Stimulated activated CD4-positive, alpha-beta T cell treated with anti-CD3 and anti-CD28 coated beads, TNF-alpha, amount 100 ng/mL, for 1 hour (primary cell): ENCODE measurements around the gene NEUROG2.

ENCODE experiments used
- DNase-seq, 3 donors: peaks; one replicate each; pipeline ENCODE4 v3.0.0-alpha.2; 2020; ENCODE audit warnings: low read depth in 3 of 3, low spot score in 1 of 3

NEUROG2 gene

DNA sequence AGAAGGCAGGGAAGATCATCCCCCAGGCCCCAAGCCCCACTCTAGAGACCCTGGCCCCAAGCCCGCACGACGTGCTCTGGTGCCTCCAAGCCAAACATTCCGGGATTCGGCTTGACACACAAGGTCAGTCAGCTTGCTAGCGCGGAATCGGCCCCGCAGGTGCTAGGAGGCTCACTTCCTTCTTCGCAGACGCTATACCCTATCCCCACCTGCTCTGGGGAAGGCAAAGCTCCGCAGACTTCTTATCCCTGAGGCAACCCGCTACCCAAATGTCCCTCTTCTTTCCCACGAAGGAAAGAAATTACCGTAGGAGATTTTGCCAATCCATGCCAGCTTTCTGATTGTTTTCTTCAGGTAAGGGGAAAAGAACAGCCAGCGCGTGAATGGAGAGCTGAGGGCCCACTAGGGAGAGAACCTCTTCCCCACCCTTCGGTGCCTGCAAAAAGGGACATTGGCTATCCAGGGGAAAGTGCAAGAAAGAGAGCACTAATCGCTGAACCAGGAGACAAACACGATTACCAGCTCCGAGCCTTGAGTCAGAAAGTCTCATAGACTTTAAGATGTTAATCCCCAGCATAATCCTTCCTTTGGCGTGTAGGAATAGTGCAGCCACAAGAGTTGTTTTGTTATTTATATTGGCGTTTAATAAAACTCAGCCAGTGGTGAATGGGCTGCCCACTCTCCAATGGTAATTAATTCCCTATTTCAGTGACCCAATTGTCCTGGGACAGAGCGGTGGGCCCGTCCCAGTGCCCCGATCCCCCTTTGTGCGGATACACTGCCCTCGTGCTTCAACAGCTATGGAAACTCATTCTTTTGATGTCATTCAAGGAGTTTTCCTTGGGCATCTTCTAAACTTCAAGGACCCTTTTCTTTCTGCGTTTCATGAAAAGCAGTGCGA, 5.4 kb upstream of the NEUROG2 start:
- no peak for DNase-seq

DNA sequence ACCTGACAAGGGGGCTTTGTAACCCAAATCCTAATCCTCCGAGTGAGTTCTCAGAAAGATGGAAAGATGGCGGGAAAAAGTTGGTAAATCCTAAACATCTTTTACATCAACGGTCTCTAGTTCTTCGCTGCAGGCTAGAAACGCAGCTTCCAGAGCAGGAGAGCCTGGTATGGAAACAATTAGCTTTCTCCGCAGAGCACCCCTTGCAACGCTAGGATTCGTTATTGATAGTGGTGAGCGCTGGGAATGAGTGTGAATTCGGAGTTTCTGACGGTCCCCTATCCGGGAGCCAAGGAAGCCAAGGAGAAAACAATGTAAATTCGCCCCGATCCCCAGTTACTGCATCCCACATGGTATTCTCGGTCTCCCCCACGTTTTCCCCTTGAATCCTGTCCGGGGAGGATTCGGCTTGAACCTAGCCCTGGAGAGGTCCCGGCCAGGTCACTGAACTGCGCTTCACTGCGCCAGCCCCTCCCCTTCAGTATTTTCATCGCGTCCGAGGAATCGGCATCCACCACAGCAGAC, 4.7 kb upstream of the NEUROG2 start:
- DNase-seq = no peak

DNA sequence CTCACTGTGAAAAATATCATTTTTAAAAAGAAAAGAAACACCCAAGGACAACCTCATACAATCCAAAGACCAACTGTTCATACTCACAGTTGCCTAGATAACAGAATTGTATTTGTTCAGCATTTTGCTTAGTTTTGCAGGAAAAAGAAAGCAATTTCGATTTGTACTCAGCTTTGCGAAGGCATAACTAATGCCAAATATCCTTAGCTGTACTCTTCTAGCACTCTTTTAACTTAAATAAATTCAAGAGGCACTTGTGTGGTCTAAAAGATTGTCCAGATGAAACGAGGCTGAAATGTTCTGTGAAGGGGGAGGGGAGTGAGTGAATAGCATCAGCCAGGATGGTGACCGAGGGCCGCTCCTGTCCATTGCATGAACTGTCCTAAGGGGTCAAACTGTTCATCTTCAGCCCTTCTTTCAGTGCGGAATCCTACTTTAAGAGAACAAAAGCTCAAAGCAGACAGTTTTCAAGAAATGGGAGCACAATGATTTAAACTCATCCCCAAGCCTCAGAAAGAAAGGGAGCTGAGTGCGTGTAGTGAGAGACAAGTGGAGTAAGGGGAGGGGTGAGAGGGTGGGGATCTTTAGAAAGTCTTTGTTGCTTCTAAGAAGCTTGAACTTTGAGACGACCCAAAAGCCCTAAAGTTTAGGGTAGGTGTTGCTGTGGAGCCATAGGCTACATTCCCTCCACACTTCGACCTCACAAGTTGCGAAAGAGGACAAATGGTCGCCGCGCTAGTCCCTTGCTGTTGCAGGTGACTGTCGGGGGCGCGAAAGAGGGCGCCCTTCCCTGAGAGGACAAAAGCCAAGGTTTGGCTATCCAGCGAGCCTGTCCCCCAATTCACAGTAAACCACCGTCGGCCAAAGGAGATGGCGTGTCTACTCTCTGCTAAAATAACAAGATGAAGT, 4.0 kb upstream of the NEUROG2 start:
- no peak for DNase-seq

DNA sequence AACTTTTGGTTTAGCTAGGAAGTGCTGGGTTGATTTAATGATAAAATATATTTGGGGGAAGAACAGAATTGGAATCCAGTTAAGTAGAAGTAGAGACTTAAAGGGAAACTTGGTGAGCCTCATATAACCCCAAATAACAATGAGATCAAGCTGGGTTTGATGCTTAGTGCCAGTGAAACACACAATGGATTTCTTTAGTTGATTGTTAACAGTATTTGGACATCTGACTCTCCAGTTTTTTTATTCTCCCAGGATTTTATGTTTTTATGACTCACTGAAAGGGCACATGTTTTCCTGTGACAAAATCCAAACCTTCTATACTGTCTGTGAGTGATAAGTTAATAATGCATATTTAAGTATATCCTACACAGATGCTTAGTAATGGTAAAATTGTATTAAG, 2.7 kb upstream of the NEUROG2 start:
- DNase-seq = no peak

DNA sequence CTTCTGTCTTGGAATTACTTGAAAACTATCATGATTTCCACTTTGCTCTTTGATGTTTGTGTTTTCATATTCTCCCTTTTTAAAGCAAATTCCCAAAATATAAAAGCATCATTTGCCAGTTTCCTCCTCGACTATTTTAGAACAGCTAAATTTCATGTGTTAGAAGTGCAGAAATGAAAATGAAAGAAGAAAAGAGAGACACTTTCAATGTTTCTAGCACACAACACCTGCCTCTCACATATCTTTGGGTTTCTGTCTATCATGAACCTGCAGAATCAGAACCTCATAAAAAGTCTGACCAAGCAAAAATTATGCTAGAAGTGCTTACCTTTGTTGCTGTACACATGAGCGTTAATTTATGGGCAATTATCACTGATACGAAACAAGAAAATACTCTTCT, 1.9 kb upstream of the NEUROG2 start:
- DNase-seq = no peak

DNA sequence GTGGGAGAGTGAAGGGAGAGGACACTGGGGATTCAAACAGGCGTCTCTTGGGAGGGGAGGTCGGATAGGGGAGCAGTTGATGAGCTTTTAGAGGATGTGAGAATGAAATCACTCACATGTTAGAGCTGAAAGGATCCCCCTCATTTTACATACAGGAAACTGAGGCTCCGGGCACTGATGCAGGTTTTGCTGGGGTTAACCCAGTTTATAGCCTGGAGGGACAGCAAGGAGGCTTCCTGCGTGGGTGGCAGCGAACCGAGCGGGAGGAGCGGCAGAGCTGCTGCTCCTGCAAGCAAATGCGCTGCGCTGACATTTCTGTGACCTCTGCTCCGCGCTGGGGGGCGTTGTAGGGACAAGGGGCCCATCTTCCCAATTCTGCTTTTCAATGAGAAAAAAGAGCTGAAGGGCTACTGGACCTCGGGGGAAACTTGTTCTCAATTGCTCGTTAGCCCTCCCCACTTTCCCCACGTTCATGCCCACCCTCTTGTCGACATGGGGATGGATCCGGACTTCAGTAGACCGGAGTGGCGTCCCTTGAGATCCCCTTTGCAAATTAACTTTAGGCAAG, 1.2 kb upstream of the NEUROG2 start:
- DNase-seq = no peak

DNA sequence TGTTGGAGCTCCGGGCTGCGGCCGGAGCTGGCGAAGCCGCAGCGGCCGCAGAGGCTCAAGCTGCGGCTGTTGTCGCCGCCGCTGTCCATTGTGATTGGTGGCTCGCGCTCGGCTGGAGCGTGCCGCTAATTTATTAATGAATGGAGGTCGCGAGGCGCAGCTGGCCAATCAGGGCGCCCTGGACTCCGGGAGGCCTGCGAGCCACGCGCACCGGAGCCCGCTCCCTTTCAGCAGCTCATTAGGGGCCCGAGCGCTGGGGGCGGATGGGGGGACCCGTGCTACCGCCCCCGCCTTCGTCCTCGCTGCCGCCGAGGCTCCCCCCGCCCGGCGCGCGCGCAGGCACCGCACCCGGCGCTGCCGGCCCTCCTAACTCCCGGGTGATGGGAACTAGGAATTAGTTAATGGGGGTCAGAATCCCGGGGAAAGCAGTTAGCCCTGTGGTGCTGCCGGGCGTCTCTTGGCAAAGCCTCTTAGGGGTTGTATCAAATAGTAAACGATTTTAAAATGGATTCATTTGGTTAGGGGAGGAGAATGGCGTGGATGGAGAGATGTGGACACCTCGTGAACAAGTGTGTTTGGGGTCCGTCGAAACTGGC, 589 bp upstream of the NEUROG2 start:
- no peak for DNase-seq

DNA sequence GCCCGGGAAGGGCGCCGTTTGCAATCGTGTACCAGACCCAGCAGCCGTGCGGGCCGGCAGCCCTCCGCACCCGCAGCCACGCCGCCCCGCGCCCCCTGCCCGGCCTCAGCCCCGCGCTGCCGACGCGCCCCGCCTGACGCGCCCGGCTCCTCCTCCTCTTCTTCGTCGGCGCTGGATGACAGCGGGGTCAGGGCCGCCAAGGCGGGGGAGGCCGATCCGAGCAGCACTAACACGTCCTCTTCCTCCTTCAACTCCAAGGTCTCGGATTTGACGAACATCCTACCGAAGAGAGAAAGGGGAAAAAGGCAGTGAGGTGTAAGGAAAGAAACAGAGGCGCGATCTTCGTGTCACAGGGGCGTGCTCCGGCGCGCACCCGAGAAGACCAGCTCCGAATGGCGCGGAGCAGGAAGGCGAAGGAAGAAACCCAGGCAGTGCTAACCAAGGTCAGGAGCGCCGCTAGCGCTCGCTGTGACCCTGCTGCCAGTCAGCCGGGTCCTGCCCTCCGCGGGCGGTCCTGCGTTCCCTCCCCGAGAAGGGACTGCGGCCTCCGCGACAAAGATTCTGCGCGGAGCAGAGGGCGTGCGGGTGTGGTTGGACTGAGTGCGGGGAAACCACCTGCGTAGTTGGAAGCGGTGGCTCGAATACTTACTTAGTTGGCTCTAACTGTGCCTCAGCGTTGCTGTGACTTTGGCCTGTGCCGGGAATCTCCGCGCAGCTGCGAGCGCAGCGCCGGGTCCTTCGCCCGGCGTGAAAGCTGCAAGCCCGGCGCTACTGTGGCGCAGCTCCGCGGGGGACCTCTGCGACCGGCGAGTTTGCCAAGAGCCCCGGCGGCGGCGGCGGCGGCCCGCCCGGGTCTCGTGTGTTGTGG, 548 bp downstream of the NEUROG2 start:
- DNase-seq = no peak

DNA sequence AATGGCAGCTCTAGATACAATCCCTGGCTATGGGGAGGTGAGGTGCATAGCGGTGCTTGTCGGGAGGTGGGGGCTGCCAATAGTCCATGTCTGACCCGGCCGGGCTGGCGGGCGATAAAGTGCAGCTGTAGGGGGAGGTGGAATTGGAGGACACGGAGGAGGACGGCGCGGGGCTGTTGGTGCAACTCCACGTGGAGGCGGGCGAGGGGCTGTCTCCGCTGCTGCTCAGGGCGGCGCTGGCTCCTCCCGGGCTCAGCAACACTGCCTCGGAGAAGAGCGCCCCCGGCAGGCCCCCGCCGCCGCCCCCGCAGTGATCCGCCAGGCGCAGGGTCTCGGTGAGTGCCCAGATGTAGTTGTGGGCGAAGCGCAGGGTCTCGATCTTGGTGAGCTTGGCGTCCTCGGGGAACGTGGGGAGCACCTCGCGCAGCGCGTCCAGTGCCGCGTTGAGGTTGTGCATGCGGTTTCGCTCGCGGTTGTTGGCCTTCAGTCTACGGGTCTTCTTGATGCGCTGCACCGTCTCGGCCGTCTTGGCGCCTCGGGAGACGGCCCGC, 1.3 kb downstream of the NEUROG2 start:
- DNase-seq = no peak

DNA sequence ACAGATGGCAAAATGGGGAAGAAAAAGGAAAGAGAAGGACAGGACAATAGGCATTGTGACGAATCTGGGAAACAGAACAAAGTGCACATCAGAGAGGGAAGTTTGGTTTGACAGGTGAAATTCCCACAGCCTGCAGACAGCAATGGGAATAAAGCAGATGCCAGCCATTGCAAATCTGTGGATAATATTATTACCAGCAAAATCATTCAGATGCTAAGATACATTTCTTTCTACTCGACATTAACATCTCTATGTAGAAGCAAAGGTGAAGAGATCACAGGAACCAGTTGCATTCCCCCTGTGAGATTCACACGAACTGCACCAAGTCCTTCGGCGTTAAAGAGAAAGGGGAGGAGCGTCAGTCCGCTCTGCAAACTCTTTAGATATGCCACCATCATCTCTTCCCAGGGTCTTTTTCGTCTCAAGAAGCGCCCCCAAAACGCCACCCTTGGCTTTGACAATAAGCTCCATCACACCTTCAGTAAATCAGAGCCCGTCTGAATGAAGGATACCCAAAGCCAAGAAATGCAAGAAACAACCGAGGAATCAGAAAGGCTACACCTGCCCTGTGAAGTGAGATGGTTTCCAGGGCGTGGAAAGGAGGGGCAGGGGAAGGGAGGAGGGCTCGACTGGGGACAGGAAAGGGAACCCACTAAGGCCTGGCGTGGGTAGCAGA, 1.9 kb downstream of the NEUROG2 start:
- DNase-seq = no peak

DNA sequence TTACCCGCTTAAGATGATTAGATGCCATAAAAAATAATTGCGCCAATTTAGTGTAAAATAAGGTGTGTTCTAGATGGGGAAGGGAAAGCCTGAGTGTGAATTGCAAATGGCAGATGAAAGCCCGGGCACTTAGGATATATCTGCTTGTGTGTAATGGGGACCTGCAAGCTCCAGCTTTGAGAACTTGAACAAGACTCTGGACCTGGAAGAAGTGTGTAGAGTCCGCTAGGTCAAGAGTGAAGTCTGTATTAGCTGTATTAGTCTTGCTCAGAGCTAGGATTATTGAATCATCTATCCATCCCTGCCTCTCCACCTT, 4.2 kb downstream of the NEUROG2 start:
- DNase-seq = no peak

DNA sequence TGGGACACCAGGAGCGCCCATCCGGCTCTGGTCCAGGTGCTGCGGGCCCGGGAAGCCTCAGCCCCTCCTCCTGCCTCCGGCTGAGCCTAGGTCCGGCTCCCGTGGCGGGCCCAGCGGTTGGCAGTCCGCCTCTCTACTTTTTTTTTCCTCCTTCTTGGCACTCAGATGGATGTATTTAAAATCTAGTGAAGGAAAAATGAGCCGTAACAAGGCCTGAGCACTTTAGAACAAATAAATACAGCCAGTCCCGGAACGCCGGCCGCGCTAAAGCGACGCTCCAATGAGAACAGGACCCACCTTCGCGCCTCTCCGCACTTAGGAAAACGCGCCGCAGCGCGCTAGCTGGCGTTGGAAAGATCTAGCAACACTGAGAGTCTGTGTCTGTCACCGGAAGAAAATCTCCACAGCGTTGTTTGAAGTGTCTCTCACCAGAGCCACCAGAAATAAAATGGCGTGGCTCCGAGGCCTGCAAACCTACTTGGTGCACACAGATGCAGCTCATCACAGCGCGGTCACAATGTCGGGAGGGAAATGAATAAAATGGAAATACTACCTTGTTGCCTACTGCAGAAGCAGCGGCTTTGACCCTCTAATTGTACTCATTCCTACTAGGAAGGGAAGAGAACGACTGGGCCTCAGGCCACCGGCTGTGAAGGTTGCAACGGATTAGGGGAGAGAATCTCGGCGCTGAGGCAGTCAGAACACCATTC, 4.7 kb downstream of the NEUROG2 start:
- no peak for DNase-seq

DNA sequence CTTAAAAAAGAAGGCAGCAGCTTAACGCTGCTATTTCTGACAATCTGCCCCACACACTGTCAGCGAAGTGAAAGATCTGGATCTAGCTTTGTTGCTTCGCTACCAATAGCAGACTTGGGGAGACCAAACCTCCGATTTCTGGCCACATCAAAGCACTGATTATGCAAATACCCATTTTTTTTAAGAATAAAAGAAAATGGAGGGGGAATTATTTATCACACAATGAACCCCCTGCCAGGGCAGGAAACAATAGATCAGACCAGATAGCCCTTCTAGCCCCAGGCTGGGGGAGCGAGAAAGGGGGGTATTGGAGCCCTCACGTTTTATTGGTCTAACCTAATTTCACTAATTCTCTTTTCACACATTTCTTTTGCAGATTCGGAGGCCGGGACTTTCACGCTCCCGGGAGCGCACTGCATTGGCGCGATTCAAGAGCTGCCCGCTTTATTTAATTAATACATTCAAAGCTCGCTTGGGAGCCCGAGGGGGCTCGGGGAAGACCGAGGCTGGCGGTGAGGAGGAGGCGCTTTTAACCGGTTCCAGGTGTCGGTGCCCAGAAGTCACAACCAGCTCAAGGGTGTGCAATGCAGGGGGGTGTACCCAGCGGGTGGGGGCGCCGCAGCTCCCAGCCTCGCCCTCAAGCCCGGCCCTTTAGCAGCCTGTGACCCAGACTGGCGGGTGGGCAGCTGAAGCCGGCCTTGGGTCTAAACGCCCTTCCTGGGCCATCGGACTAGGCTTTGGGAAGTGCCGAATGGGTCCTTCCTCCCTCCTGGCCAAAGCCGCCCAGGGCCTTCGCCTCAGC, 5.5 kb downstream of the NEUROG2 start:
- DNase-seq = no peak

DNA sequence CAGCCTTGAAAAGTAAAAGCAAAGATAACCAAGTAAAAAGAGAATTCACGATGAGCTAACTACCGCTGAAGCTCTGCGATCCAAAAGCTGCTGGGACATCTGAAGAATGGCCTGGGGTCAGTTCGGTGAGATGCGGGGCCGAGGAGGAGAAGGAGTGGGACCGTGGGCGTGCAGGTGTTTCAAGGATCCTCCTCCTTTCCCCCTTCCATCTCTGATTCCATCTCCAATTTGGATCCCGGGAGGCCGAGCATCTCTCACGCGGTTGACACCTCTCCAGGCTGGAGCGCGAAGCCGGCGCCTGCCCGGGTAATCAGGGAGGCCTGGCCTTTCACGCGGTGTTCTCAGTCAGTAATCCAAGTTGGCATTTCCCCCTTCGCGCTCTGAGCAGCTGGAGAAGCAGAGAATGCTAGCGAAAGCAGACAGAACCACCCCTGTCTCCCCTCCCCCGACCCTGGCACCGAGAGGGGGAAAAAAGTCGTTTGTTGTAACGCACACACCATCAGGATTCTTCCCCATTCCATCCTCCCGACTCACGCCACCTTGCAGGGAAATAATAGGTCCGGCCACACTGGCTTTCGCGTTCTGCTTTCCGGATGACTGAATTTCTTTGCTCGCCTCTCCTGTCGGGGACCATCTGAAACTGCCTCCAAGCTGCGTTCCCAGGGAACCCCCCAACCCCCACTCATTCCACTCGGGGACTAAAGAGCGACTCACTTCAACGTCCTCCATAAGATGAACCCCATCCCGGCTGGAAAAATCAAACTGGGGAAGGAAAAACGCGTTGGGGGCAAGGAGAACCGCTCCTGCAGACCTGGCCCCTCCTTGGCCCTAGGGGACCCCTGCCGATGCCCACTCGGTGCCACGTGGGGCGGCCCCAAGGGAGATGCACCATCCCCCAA, 6.5 kb downstream of the NEUROG2 start:
- no peak for DNase-seq

DNA sequence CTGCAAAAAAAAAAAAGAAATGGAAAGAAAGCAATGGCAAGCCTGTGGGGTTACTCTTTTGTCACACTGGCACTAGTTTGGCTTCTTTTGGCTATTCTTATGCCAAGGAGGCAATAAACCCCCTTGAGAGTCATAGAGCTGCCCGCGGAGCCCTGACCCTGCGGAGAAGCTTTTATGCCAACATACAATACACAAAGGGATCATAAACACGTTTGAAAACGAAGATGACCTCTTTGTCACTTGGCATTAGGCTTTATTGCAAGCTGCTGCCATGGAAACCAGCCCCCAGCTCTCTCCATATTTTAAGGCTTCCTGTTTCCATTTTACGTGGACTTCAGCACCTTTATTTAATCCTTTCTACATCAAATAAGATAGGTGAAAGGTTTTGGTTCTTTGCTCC, 7.6 kb downstream of the NEUROG2 start:
- DNase-seq = no peak

DNA sequence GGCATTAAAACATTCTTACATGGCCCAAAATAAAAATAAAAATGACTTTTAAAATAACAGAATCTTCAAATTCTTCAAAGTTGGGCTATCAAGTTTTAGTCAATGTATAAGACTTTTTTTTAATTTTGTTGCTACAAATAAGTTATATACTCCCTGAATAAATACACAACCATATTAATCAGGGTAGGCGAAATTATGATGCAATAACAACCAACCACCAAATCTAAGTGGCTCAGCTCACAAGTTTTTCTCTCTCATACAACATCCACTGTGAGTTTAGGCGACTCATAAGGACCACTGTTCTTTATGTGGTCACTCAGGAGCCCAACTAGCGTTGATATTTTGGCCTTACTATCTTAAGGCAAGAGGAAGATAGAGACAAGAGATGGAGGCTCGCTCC, 11.2 kb downstream of the NEUROG2 start:
- no peak for DNase-seq

DNA sequence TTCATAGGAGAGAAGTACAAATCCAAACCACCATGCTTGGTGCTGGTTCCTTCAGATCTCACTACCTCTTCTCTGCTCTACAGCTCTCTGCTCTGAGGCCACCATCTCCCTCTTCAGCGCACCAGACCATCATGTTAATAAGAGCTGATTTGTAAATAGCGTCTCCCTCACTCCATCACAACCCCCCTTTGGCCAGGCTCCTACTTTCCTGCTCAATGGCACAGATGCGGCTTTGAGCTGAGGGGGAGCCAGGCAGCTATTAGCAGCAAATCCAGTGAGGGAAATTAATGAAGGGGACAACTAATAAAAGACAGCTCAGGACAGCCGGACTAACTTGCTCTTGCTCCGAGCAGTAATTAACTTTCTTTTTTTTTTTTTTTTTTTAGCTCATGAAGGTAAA, 13.1 kb downstream of the NEUROG2 start:
- DNase-seq = no peak
